ENCODE data around the gene AZIN2.

DNA sequence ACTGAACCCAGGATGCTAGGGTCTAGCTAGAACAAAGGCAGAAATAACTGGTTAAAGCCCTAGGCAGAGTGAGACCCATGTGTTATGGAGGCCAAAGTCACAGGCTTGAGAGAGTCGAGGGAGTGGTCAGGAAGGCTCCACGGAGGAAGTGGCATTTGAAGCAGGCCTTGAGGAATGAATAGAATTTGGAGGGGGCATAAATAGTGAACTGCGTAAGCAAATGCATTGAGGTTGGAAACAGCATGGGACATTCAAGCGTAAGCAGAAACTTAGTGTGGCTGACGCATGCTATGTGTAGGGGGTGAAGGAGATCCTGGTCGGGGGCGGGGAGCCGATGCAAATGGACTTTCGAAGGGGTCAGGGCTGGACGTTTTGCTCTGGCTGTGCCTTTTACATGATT lies 11.5 kb downstream of the AZIN2 start:
- TF ChIP-seq POLR2A (IDR thresholded peaks at IDR 0.05; ENCODE audit: control extremely low read depth in 1 of 2, low read depth in 2 of 2, low read length in 2 of 2) (no peak), SIN3A (conservative IDR thresholded peaks at IDR 0.05 in 1 of 2, IDR thresholded peaks at IDR 0.05 in 1 of 2; ENCODE audit: low read depth in 1 of 2, low read length in 2 of 2) (no peak), TEAD4 (IDR thresholded peaks at IDR 0.05; ENCODE audit: low read depth, low read length) (no peak), KDM1A (IDR thresholded peaks at IDR 0.05; ENCODE audit: borderline replicate concordance, low read length) (no peak), MAFK (IDR thresholded peaks at IDR 0.05; ENCODE audit: low read depth, low read length) (no peak), GTF2F1 (IDR thresholded peaks at IDR 0.05; ENCODE audit: borderline replicate concordance, low read depth, low read length) (no peak), KDM5A (IDR thresholded peaks at IDR 0.05; ENCODE audit: low read length) (no peak), BACH1 (IDR thresholded peaks at IDR 0.05; ENCODE audit: low read length) (no peak)
- TF ChIP-seq, protein P1, sequence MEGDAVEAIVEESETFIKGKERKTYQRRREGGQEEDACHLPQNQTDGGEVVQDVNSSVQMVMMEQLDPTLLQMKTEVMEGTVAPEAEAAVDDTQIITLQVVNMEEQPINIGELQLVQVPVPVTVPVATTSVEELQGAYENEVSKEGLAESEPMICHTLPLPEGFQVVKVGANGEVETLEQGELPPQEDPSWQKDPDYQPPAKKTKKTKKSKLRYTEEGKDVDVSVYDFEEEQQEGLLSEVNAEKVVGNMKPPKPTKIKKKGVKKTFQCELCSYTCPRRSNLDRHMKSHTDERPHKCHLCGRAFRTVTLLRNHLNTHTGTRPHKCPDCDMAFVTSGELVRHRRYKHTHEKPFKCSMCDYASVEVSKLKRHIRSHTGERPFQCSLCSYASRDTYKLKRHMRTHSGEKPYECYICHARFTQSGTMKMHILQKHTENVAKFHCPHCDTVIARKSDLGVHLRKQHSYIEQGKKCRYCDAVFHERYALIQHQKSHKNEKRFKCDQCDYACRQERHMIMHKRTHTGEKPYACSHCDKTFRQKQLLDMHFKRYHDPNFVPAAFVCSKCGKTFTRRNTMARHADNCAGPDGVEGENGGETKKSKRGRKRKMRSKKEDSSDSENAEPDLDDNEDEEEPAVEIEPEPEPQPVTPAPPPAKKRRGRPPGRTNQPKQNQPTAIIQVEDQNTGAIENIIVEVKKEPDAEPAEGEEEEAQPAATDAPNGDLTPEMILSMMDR (IDR thresholded peaks at IDR 0.05; ENCODE audit: control extremely low read depth in 1 of 3, insufficient read depth in 1 of 3, low read depth in 1 of 3, low read length in 3 of 3) = no peak

Measured in H1 (cell line).